HCT116 (cell line): ENCODE results near the gene GCN1. TPM values are rescaled to one million over a fixed set of nuclear protein-coding genes. Genes with fewer than 3 reads are reported as not detected.

Source experiments
- ATAC-seq: fragments of 200-7000 bp; cut with Tn5 transposase; 2 replicates; pipeline ENCODE4 v1.9.1; 2020; ENCODE audit warnings: mild to moderate bottlenecking, moderate library complexity
- BruUV-seq: library from RNA; stranded (reverse); fragments of 400-500 nt; replicated peaks from 2 replicates; lab custom pipeline; 2021; lab: Mats Ljungman, UMichigan
- CTCF ChIA-PET: fragments of 300-600 bp; sonication (Branson Sonifier 250); formaldehyde crosslinking; loops from one replicate; lab custom pipeline; 2021; ENCODE audit warnings: antibody characterized with exemption; lab: Charles Lee
- POLR2A ChIA-PET: fragments of 300-600, 350-600 bp; sonication (Branson Sonifier 250); formaldehyde crosslinking; loops from one replicate; lab custom pipeline; 2021; ENCODE audit warnings: antibody characterized with exemption; lab: Charles Lee
- RAD21 ChIA-PET, 2 experiments: fragments of 300-600 bp; sonication (Branson Sonifier 250); formaldehyde crosslinking; loops; one replicate each; lab custom pipeline; 2023; ENCODE audit warnings: low total read pairs in 2 of 2; ENCODE audit not compliant: uncharacterized antibody in 2 of 2, unreplicated experiment in 2 of 2, low non-redundant PET in 1 of 2; lab: Charles Lee
- DNase-seq: peaks from one replicate; pipeline ENCODE4 v3.0.0-alpha.2; 2010; ENCODE audit warnings: low read depth, low spot score
- H2AFZ ChIP-seq: fragments of 200-600 bp; shearing (Covaris generic), sonication (generic); 2 replicates; pipeline ENCODE4 v1.6.1; 2017; ENCODE audit warnings: low read depth, mixed run types, mixed read lengths, antibody characterized with exemption, low read length; ENCODE audit not compliant: poor library complexity, severe bottlenecking
- H3K27ac ChIP-seq: 2 replicates; pipeline ENCODE4 v1.5.1; 2012; ENCODE audit warnings: low read depth, low read length
- H3K27me3 ChIP-seq: fragments of 200-600 bp; sonication (generic); 2 replicates; pipeline ENCODE4 v1.6.1; 2016; ENCODE audit warnings: mixed run types, low read length, mixed read lengths; ENCODE audit not compliant: insufficient read depth
- H3K36me3 ChIP-seq, 2 experiments: fragments of 200-500 bp in 1 of 2; fragments of 200-600 bp in 1 of 2; sonication (Bioruptor generic) in 1 of 2; sonication (generic) in 1 of 2; 2 replicates each; pipeline versions ENCODE4 v1.5.1 to v1.6.1; 2014 to 2016; ENCODE audit warnings: low read length in 2 of 2, inconsistent platforms in 1 of 2, mixed read lengths in 1 of 2, mixed run types in 1 of 2; ENCODE audit not compliant: insufficient read depth in 2 of 2, control insufficient read depth in 1 of 2
- H3K4me1 ChIP-seq, 2 experiments: fragments of 200-600 bp in 1 of 2; sonication (generic) in 1 of 2; 2 replicates each; pipeline versions ENCODE4 v1.5.1 to v1.6.1; 2012 to 2017; ENCODE audit warnings: low read length in 2 of 2, inconsistent platforms in 1 of 2, mild to moderate bottlenecking in 1 of 2, mixed read lengths in 1 of 2, mixed run types in 1 of 2, moderate library complexity in 1 of 2; ENCODE audit not compliant: insufficient read depth in 2 of 2, control insufficient read depth in 1 of 2
- H3K4me2 ChIP-seq: fragments of 200-600 bp; sonication (generic); 2 replicates; pipeline ENCODE4 v1.6.1; 2017; ENCODE audit warnings: mixed run types, low read length, mixed read lengths
- H3K4me3 ChIP-seq, 2 experiments: fragments of 200-600 bp in 1 of 2; sonication (generic) in 1 of 2; replicated peaks in 1 of 2; 2 replicates each; pipeline ENCODE4 v1.5.1; 2011 to 2016; ENCODE audit warnings: low read length in 2 of 2, control low read depth in 1 of 2, low read depth in 1 of 2, mild to moderate bottlenecking in 1 of 2, mixed read lengths in 1 of 2, mixed run types in 1 of 2
- H3K79me2 ChIP-seq: fragments of 200-600 bp; sonication (generic); 2 replicates; pipeline ENCODE4 v1.6.1; 2017; ENCODE audit warnings: mild to moderate bottlenecking, mixed run types, low read length, moderate library complexity, mixed read lengths; ENCODE audit not compliant: insufficient read depth
- H3K9ac ChIP-seq: fragments of 200-600 bp; sonication (generic); 2 replicates; pipeline ENCODE4 v1.6.1; 2016; ENCODE audit warnings: low read length, mixed read lengths
- H3K9me2 ChIP-seq: fragments of 200-600 bp; sonication (generic), shearing (Covaris generic); 2 replicates; pipeline ENCODE4 v1.6.1; 2017; ENCODE audit warnings: mixed run types, mild to moderate bottlenecking, moderate library complexity; ENCODE audit not compliant: insufficient read depth
- H3K9me3 ChIP-seq, 2 experiments: fragments of 200-500 bp in 1 of 2; fragments of 200-600 bp in 1 of 2; sonication (Bioruptor generic) in 1 of 2; sonication (generic) in 1 of 2; 2 replicates each; pipeline ENCODE4 v1.6.1; 2014 to 2017; ENCODE audit warnings: low read length in 2 of 2, mixed read lengths in 2 of 2, inconsistent platforms in 1 of 2, low read depth in 1 of 2, mild to moderate bottlenecking in 1 of 2, mixed run types in 1 of 2, moderate library complexity in 1 of 2; ENCODE audit not compliant: control insufficient read depth in 1 of 2, insufficient read depth in 1 of 2
- H4K20me1 ChIP-seq: fragments of 200-600 bp; sonication (generic), shearing (Covaris generic); 2 replicates; pipeline ENCODE4 v1.6.1; 2017; ENCODE audit warnings: mixed run types, mild to moderate bottlenecking, moderate library complexity; ENCODE audit not compliant: insufficient read depth
- CEBPB ChIP-seq: IDR thresholded peaks from 2 replicates; pipeline ENCODE4 v1.6.1; 2012; ENCODE audit warnings: low read depth
- EGR1 ChIP-seq: IDR thresholded peaks from 2 replicates; pipeline ENCODE4 v1.6.1; 2012; ENCODE audit warnings: low read depth
- ELF1 ChIP-seq: IDR thresholded peaks from 2 replicates; pipeline ENCODE4 v1.6.1; 2012; ENCODE audit warnings: low read depth, borderline replicate concordance
- FOSL1 ChIP-seq: IDR thresholded peaks from 2 replicates; pipeline ENCODE4 v1.6.1; 2012; ENCODE audit warnings: low read depth
- JUND ChIP-seq: IDR thresholded peaks from 2 replicates; pipeline ENCODE4 v1.6.1; 2012
- POLR2A ChIP-seq: IDR thresholded peaks from 2 replicates; pipeline ENCODE4 v1.7.0; 2011; ENCODE audit warnings: borderline replicate concordance; ENCODE audit not compliant: insufficient read depth, insufficient read length; ENCODE audit errors: extremely low read depth
- POLR2AphosphoS5 ChIP-seq: IDR thresholded peaks from 2 replicates; pipeline ENCODE4 v1.6.1; 2011; ENCODE audit warnings: mild to moderate bottlenecking, low read depth, low read length, moderate library complexity
- RAD21 ChIP-seq: IDR thresholded peaks from 2 replicates; pipeline ENCODE4 v1.6.1; 2012; ENCODE audit warnings: low read depth, mild to moderate bottlenecking
- SIN3A ChIP-seq: IDR thresholded peaks from 2 replicates; pipeline ENCODE4 v1.6.1; 2012; ENCODE audit warnings: low read depth
- SP1 ChIP-seq: IDR thresholded peaks from 2 replicates; pipeline ENCODE4 v1.6.1; 2012; ENCODE audit warnings: low read depth
- SRF ChIP-seq: IDR thresholded peaks from 2 replicates; pipeline ENCODE4 v1.6.1; 2012; ENCODE audit warnings: low read depth
- YY1 ChIP-seq: IDR thresholded peaks from 2 replicates; pipeline ENCODE4 v1.6.1; 2011; ENCODE audit warnings: low read length, low read depth, moderate library complexity, mild to moderate bottlenecking; ENCODE audit not compliant: insufficient replicate concordance; ENCODE audit errors: extremely low read depth
- intact Hi-C: fragments of 100-400 bp; cut with micrococcal nuclease; formaldehyde crosslinking; loops from 2 replicates; pipeline ENCODE4 v1.10.0; 2022
- total RNA-seq: library from RNA; stranded (reverse); gene quantifications from one replicate; pipeline ENCODE4 v1.2.1, GENCODE V29; 2021; ENCODE audit not compliant: unreplicated experiment
- TF ChIP-seq, protein P1 (sequence below): IDR thresholded peaks from 2 replicates; pipeline ENCODE4 v1.6.1; 2012
- TF ChIP-seq, protein P2 (sequence below): IDR thresholded peaks from 2 replicates; pipeline ENCODE4 v1.6.1; 2012; ENCODE audit warnings: low read depth
- TF ChIP-seq, protein P3 (sequence below): IDR thresholded peaks from 2 replicates; pipeline ENCODE4 v1.6.1; 2011; ENCODE audit warnings: mild to moderate bottlenecking, low read length, moderate library complexity; ENCODE audit not compliant: insufficient replicate concordance; ENCODE audit errors: extremely low read depth
- TF ChIP-seq, protein P4 (sequence below): IDR thresholded peaks from 2 replicates; pipeline ENCODE4 v1.6.1; 2012
- TF ChIP-seq, protein P5 (sequence below), 3 experiments: fragments of 200-600 bp in 1 of 3; sonication (generic) in 1 of 3; IDR thresholded peaks in 2 of 3; conservative IDR thresholded peaks in 1 of 3; 2 replicates each; pipeline ENCODE4 v1.5.1; 2012 to 2017; ENCODE audit warnings: low read depth in 2 of 3, low read length in 2 of 3, antibody characterized with exemption in 1 of 3, borderline replicate concordance in 1 of 3, control low read depth in 1 of 3, mild to moderate bottlenecking in 1 of 3, mixed read lengths in 1 of 3, mixed run types in 1 of 3, moderate library complexity in 1 of 3; ENCODE audit not compliant: insufficient read depth in 1 of 3

Gene GCN1
- total RNA-seq, 1 experiment from 2014 or later: 184 TPM

DNA sequence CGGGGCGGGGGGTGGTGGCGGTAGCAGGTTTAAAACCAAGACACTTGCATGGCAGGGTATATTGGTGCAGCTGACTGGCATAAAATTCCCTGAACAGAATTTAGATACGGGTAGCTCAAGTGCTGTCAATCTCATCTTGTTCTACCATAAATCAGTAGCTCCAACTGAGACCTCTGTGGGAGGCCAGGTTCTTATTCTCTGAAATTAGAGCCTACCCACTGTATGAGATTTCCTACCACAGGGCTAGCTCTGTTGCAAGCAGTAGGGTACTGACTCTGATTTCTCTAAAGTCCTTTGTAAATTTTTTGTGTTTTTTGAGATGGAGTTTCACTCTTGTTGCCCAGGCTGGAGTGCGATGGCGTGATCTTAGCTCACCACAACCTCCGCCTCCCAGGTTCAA is 9.7 kb upstream of the GCN1 start (continued):
- no peak for TF ChIP-seq RAD21
- TF ChIP-seq, all 23 proteins: peak for 0

DNA sequence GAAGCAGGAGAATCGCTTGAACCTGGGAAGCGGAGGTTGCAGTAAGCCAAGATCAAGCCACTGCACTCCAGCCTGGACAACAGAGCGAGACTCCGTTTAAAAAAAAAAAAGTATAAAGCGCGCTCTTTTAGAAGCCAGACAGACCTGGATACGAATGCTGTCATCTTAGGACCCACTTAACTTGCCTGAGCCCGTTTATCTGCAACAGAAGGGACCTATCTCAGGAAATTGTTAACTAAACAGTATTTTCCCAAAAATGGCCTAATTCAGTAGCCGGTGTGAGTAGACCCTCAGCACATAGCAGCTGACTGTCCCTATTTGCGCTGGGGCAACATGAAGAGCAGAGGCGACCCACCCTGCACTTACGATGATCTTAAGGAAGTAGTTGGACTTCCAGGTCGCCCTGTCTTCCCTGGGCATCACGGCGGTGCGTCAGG is 5.9 kb upstream of the GCN1 start:
- BruUV-seq: TSS peak; percentile 52
- no peaks in the 10 kb centered on the region for H3K9me3 ChIP-seq
- H3K36me3 ChIP-seq: peaks cover 25 to 45% of the 10 kb centered on the region in 2 experiments
- no peaks in the 10 kb centered on the region for H3K9me2 ChIP-seq
- H3K4me1 ChIP-seq: peaks cover 21 to 53% of the 10 kb centered on the region in 2 experiments; a peak in 3 of 4 replicates
- peak overlapping the region; percentile 100 for H3K9ac ChIP-seq
- H3K27me3 ChIP-seq: no peaks in the 10 kb centered on the region
- ChIA-PET POLR2A (interaction anchor here (1.1 to 10.6 kb wide), 18 partner anchors 10 to 269 kb away, joined by 3 to 223 read pairs (median 19); partner anchors contain the start of genes PXN, RAB35, RNU4-1 and RNU4-2), CTCF (interaction anchor here (1.3 to 3.2 kb wide), 7 partner anchors 20 to 113 kb away, joined by 4 to 31 read pairs (median 9); partner anchors contain the start of genes PXN, RNU4-2 and SIRT4), RAD21 (interaction anchor here in 1 of 2 experiments (1.5 kb wide), 1 partner anchor 28 kb away, joined by 4 read pairs; no protein-coding TSS in a partner anchor)
- peaks cover 14% of the 10 kb centered on the region for H4K20me1 ChIP-seq
- H3K79me2 ChIP-seq: peaks cover 49% of the 10 kb centered on the region
- TF ChIP-seq, protein P1, sequence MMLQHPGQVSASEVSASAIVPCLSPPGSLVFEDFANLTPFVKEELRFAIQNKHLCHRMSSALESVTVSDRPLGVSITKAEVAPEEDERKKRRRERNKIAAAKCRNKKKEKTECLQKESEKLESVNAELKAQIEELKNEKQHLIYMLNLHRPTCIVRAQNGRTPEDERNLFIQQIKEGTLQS: no peak
- TF ChIP-seq ELF1: no peak
- TF ChIP-seq POLR2AphosphoS5: no peak
- no peak for TF ChIP-seq SIN3A
- no peak for TF ChIP-seq YY1
- TF ChIP-seq SRF: no peak
- TF ChIP-seq, protein P2, sequence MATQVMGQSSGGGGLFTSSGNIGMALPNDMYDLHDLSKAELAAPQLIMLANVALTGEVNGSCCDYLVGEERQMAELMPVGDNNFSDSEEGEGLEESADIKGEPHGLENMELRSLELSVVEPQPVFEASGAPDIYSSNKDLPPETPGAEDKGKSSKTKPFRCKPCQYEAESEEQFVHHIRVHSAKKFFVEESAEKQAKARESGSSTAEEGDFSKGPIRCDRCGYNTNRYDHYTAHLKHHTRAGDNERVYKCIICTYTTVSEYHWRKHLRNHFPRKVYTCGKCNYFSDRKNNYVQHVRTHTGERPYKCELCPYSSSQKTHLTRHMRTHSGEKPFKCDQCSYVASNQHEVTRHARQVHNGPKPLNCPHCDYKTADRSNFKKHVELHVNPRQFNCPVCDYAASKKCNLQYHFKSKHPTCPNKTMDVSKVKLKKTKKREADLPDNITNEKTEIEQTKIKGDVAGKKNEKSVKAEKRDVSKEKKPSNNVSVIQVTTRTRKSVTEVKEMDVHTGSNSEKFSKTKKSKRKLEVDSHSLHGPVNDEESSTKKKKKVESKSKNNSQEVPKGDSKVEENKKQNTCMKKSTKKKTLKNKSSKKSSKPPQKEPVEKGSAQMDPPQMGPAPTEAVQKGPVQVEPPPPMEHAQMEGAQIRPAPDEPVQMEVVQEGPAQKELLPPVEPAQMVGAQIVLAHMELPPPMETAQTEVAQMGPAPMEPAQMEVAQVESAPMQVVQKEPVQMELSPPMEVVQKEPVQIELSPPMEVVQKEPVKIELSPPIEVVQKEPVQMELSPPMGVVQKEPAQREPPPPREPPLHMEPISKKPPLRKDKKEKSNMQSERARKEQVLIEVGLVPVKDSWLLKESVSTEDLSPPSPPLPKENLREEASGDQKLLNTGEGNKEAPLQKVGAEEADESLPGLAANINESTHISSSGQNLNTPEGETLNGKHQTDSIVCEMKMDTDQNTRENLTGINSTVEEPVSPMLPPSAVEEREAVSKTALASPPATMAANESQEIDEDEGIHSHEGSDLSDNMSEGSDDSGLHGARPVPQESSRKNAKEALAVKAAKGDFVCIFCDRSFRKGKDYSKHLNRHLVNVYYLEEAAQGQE: no peak
- TF ChIP-seq, protein P3, sequence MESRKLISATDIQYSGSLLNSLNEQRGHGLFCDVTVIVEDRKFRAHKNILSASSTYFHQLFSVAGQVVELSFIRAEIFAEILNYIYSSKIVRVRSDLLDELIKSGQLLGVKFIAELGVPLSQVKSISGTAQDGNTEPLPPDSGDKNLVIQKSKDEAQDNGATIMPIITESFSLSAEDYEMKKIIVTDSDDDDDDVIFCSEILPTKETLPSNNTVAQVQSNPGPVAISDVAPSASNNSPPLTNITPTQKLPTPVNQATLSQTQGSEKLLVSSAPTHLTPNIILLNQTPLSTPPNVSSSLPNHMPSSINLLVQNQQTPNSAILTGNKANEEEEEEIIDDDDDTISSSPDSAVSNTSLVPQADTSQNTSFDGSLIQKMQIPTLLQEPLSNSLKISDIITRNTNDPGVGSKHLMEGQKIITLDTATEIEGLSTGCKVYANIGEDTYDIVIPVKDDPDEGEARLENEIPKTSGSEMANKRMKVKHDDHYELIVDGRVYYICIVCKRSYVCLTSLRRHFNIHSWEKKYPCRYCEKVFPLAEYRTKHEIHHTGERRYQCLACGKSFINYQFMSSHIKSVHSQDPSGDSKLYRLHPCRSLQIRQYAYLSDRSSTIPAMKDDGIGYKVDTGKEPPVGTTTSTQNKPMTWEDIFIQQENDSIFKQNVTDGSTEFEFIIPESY: no peak
- no peak for TF ChIP-seq EGR1
- TF ChIP-seq FOSL1: no peak
- TF ChIP-seq JUND: no peak
- TF ChIP-seq, protein P4, sequence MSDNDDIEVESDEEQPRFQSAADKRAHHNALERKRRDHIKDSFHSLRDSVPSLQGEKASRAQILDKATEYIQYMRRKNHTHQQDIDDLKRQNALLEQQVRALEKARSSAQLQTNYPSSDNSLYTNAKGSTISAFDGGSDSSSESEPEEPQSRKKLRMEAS: no peak
- TF ChIP-seq SP1: no peak
- no peak for TF ChIP-seq CEBPB
- TF ChIP-seq, protein P5, sequence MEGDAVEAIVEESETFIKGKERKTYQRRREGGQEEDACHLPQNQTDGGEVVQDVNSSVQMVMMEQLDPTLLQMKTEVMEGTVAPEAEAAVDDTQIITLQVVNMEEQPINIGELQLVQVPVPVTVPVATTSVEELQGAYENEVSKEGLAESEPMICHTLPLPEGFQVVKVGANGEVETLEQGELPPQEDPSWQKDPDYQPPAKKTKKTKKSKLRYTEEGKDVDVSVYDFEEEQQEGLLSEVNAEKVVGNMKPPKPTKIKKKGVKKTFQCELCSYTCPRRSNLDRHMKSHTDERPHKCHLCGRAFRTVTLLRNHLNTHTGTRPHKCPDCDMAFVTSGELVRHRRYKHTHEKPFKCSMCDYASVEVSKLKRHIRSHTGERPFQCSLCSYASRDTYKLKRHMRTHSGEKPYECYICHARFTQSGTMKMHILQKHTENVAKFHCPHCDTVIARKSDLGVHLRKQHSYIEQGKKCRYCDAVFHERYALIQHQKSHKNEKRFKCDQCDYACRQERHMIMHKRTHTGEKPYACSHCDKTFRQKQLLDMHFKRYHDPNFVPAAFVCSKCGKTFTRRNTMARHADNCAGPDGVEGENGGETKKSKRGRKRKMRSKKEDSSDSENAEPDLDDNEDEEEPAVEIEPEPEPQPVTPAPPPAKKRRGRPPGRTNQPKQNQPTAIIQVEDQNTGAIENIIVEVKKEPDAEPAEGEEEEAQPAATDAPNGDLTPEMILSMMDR (IDR thresholded peaks at IDR 0.05 in 2 of 3, conservative IDR thresholded peaks at IDR 0.05 in 1 of 3; ENCODE audit: borderline replicate concordance in 1 of 3, insufficient read depth in 1 of 3, low read depth in 2 of 3, low read length in 2 of 3): no peak
- TF ChIP-seq POLR2A: no peak
- ATAC-seq: no peak
- no peak for DNase-seq
- peak overlapping the region; percentile 90 for H3K4me2 ChIP-seq
- H3K4me3 ChIP-seq: peak overlapping the region; percentile 59 to 99
- intact Hi-C loops: loop anchor here (2.0 kb wide), 1 partner anchor 66 kb away; no protein-coding TSS in a partner anchor
- peak overlapping the region; percentile 86 for H3K27ac ChIP-seq
- H2AFZ ChIP-seq: no peak overlapping the region
